Measurements from ENCODE around the gene EFCAB6.

EFCAB6 gene

GRCh38 chr22:43616645-43617044, 195.5 kb downstream of the EFCAB6 start:
- H2BK120ac ChIP-seq (ENCODE audit: low read depth, low read length): no peak overlapping the region
- no peak overlapping the region for H3K23ac ChIP-seq (ENCODE audit: low read depth, low read length, poor library complexity)
- no CpG with 5 or more reads among the region's 3 CpGs for WGBS, 2 donors (ENCODE audit: extremely low coverage in 2 of 2, insufficient read length in 2 of 2, insufficient replicate concordance in 1 of 2)
- no peak overlapping the region for H3K18ac ChIP-seq (ENCODE audit: low read length)
- H3K4ac ChIP-seq (ENCODE audit: low read length): no peak overlapping the region
- no peaks in the 10 kb centered on the region for H3K79me1 ChIP-seq (ENCODE audit: low read depth, low read length)
- H3K36me3 ChIP-seq (replicated peaks in 1 of 2; ENCODE audit: control insufficient read depth in 2 of 2, insufficient read depth in 2 of 2, low read length in 2 of 2): no peaks in the 10 kb centered on the region
- H3K4me1 ChIP-seq (ENCODE audit: control insufficient read depth in 2 of 2, insufficient read depth in 1 of 2, low read depth in 1 of 2, low read length in 2 of 2): no peaks in the 10 kb centered on the region
- no peak overlapping the region for H3K27ac ChIP-seq (replicated peaks; ENCODE audit: low read length)
- H2BK5ac ChIP-seq (ENCODE audit: low read length): no peak overlapping the region
- no peak overlapping the region for H4K8ac ChIP-seq (ENCODE audit: low read depth, low read length)
- no peak overlapping the region for H2AFZ ChIP-seq (ENCODE audit: low read length)
- no peak overlapping the region for H2AK5ac ChIP-seq (ENCODE audit: low read depth, low read length)
- H3K4me2 ChIP-seq (ENCODE audit: insufficient read depth, low read length, poor library complexity, severe bottlenecking): no peak overlapping the region
- peak overlapping the region in 1 of 2 donors; percentile 55 for H3K4me3 ChIP-seq (ENCODE audit: low read length in 2 of 2)
- no peak overlapping the region for H3K9ac ChIP-seq (ENCODE audit: low read depth, low read length, poor library complexity)
- H4K91ac ChIP-seq (ENCODE audit: low read depth, low read length, poor library complexity): no peak overlapping the region
- H2BK15ac ChIP-seq (ENCODE audit: low read length): no peak overlapping the region
- H3K9me3 ChIP-seq (replicated peaks in 1 of 2; ENCODE audit: control insufficient read depth in 2 of 2, insufficient read depth in 1 of 2, low read depth in 1 of 2, low read length in 2 of 2): no peaks in the 10 kb centered on the region
- H3K14ac ChIP-seq (ENCODE audit: low read length): no peak overlapping the region
- H3K27me3 ChIP-seq (ENCODE audit: control insufficient read depth in 3 of 3, insufficient read depth in 3 of 3, low read depth in 1 of 3, low read length in 3 of 3): no peaks in the 10 kb centered on the region
- H2BK12ac ChIP-seq (ENCODE audit: low read length): no peak overlapping the region
- DNase-seq (ENCODE audit: low spot score): no peak

GRCh38 chr22:43600265-43600664, 211.8 kb downstream of the EFCAB6 start:
- Histone ChIP-seq H3K9me3 (replicated peaks in 1 of 2; ENCODE audit: control insufficient read depth in 2 of 2, insufficient read depth in 1 of 2, low read depth in 1 of 2, low read length in 2 of 2) (no peaks in the 10 kb centered on the region), H3K4me1 (ENCODE audit: control insufficient read depth in 2 of 2, insufficient read depth in 1 of 2, low read depth in 1 of 2, low read length in 2 of 2) (no peaks in the 10 kb centered on the region), H2AK5ac (ENCODE audit: low read depth, low read length) (no peak overlapping the region), H2AFZ (ENCODE audit: low read length) (no peak overlapping the region), H3K27me3 (ENCODE audit: control insufficient read depth in 3 of 3, insufficient read depth in 3 of 3, low read depth in 1 of 3, low read length in 3 of 3) (no peaks in the 10 kb centered on the region), H3K23ac (ENCODE audit: low read depth, low read length, poor library complexity) (no peak overlapping the region), H3K4me3 (ENCODE audit: low read length in 2 of 2) (no peak overlapping the region), H3K36me3 (replicated peaks in 1 of 2; ENCODE audit: control insufficient read depth in 2 of 2, insufficient read depth in 2 of 2, low read length in 2 of 2) (no peaks in the 10 kb centered on the region), H3K27ac (replicated peaks; ENCODE audit: low read length) (no peak overlapping the region), H2BK12ac (ENCODE audit: low read length) (no peak overlapping the region), H2BK15ac (ENCODE audit: low read length) (no peak overlapping the region), H2BK120ac (ENCODE audit: low read depth, low read length) (no peak overlapping the region), H4K91ac (ENCODE audit: low read depth, low read length, poor library complexity) (no peak overlapping the region), H3K14ac (ENCODE audit: low read length) (no peak overlapping the region), H2BK5ac (ENCODE audit: low read length) (no peak overlapping the region), H3K79me1 (ENCODE audit: low read depth, low read length) (no peaks in the 10 kb centered on the region), H4K8ac (ENCODE audit: low read depth, low read length) (no peak overlapping the region), H3K9ac (ENCODE audit: low read depth, low read length, poor library complexity) (no peak overlapping the region), H3K4ac (ENCODE audit: low read length) (no peak overlapping the region), H3K18ac (ENCODE audit: low read length) (no peak overlapping the region), H3K4me2 (ENCODE audit: insufficient read depth, low read length, poor library complexity, severe bottlenecking) (no peak overlapping the region)
- WGBS, 2 donors (ENCODE audit: extremely low coverage in 2 of 2, insufficient read length in 2 of 2, insufficient replicate concordance in 1 of 2): no CpG with 5 or more reads among the region's 9 CpGs
- DNase-seq (ENCODE audit: low spot score): no peak

- H2BK12ac ChIP-seq (ENCODE audit: low read length): no peak overlapping the region
- no peaks in the 10 kb centered on the region for H3K79me1 ChIP-seq (ENCODE audit: low read depth, low read length)
- DNase-seq (ENCODE audit: low spot score): peak; percentile 20
- no peak overlapping the region for H4K91ac ChIP-seq (ENCODE audit: low read depth, low read length, poor library complexity)
- no CpG with 5 or more reads among the region's 11 CpGs for WGBS, 2 donors (ENCODE audit: extremely low coverage in 2 of 2, insufficient read length in 2 of 2, insufficient replicate concordance in 1 of 2)
- no peak overlapping the region for H2BK5ac ChIP-seq (ENCODE audit: low read length)
- H2BK15ac ChIP-seq (ENCODE audit: low read length): no peak overlapping the region
- no peaks in the 10 kb centered on the region for H3K4me1 ChIP-seq (ENCODE audit: control insufficient read depth in 2 of 2, insufficient read depth in 1 of 2, low read depth in 1 of 2, low read length in 2 of 2)
- H3K4me3 ChIP-seq (ENCODE audit: low read length in 2 of 2): no peak overlapping the region
- H3K9ac ChIP-seq (ENCODE audit: low read depth, low read length, poor library complexity): no peak overlapping the region
- H3K23ac ChIP-seq (ENCODE audit: low read depth, low read length, poor library complexity): no peak overlapping the region
- H2AFZ ChIP-seq (ENCODE audit: low read length): no peak overlapping the region
- H4K8ac ChIP-seq (ENCODE audit: low read depth, low read length): no peak overlapping the region
- no peak overlapping the region for H3K4me2 ChIP-seq (ENCODE audit: insufficient read depth, low read length, poor library complexity, severe bottlenecking)
- H2BK120ac ChIP-seq (ENCODE audit: low read depth, low read length): no peak overlapping the region
- no peaks in the 10 kb centered on the region for H3K9me3 ChIP-seq (replicated peaks in 1 of 2; ENCODE audit: control insufficient read depth in 2 of 2, insufficient read depth in 1 of 2, low read depth in 1 of 2, low read length in 2 of 2)
- H3K18ac ChIP-seq (ENCODE audit: low read length): no peak overlapping the region
- no peak overlapping the region for H3K14ac ChIP-seq (ENCODE audit: low read length)
- H3K4ac ChIP-seq (ENCODE audit: low read length): no peak overlapping the region
- no peaks in the 10 kb centered on the region for H3K27me3 ChIP-seq (ENCODE audit: control insufficient read depth in 3 of 3, insufficient read depth in 3 of 3, low read depth in 1 of 3, low read length in 3 of 3)
- H3K27ac ChIP-seq (replicated peaks; ENCODE audit: low read length): no peak overlapping the region
- no peaks in the 10 kb centered on the region for H3K36me3 ChIP-seq (replicated peaks in 1 of 2; ENCODE audit: control insufficient read depth in 2 of 2, insufficient read depth in 2 of 2, low read length in 2 of 2)
- H2AK5ac ChIP-seq (ENCODE audit: low read depth, low read length): no peak overlapping the region
These were observed 219.6 kb downstream of the EFCAB6 start for GRCh38 chr22:43592476-43592875.

GRCh38 chr22:43591380-43591779, 220.7 kb downstream of the EFCAB6 start:
- no peak overlapping the region for H4K91ac ChIP-seq (ENCODE audit: low read depth, low read length, poor library complexity)
- H3K9ac ChIP-seq (ENCODE audit: low read depth, low read length, poor library complexity): no peak overlapping the region
- H2BK120ac ChIP-seq (ENCODE audit: low read depth, low read length): no peak overlapping the region
- H2BK15ac ChIP-seq (ENCODE audit: low read length): no peak overlapping the region
- H2AFZ ChIP-seq (ENCODE audit: low read length): no peak overlapping the region
- H2BK5ac ChIP-seq (ENCODE audit: low read length): no peak overlapping the region
- no peak overlapping the region for H3K27ac ChIP-seq (replicated peaks; ENCODE audit: low read length)
- no peak overlapping the region for H3K4ac ChIP-seq (ENCODE audit: low read length)
- H3K27me3 ChIP-seq (ENCODE audit: control insufficient read depth in 3 of 3, insufficient read depth in 3 of 3, low read depth in 1 of 3, low read length in 3 of 3): no peaks in the 10 kb centered on the region
- peaks cover 0 to 4% of the 10 kb centered on the region in 2 donors for H3K9me3 ChIP-seq (replicated peaks in 1 of 2; ENCODE audit: control insufficient read depth in 2 of 2, insufficient read depth in 1 of 2, low read depth in 1 of 2, low read length in 2 of 2)
- H3K36me3 ChIP-seq (replicated peaks in 1 of 2; ENCODE audit: control insufficient read depth in 2 of 2, insufficient read depth in 2 of 2, low read length in 2 of 2): no peaks in the 10 kb centered on the region
- no peak overlapping the region for H3K18ac ChIP-seq (ENCODE audit: low read length)
- no peak overlapping the region for H3K4me2 ChIP-seq (ENCODE audit: insufficient read depth, low read length, poor library complexity, severe bottlenecking)
- no peaks in the 10 kb centered on the region for H3K79me1 ChIP-seq (ENCODE audit: low read depth, low read length)
- no CpG with 5 or more reads among the region's 6 CpGs for WGBS, 2 donors (ENCODE audit: extremely low coverage in 2 of 2, insufficient read length in 2 of 2, insufficient replicate concordance in 1 of 2)
- H3K4me3 ChIP-seq (ENCODE audit: low read length in 2 of 2): no peak overlapping the region
- no peak for DNase-seq (ENCODE audit: low spot score)
- H4K8ac ChIP-seq (ENCODE audit: low read depth, low read length): no peak overlapping the region
- no peaks in the 10 kb centered on the region for H3K4me1 ChIP-seq (ENCODE audit: control insufficient read depth in 2 of 2, insufficient read depth in 1 of 2, low read depth in 1 of 2, low read length in 2 of 2)
- H3K14ac ChIP-seq (ENCODE audit: low read length): no peak overlapping the region
- H2BK12ac ChIP-seq (ENCODE audit: low read length): no peak overlapping the region
- H3K23ac ChIP-seq (ENCODE audit: low read depth, low read length, poor library complexity): no peak overlapping the region
- H2AK5ac ChIP-seq (ENCODE audit: low read depth, low read length): no peak overlapping the region

Data from neuronal stem cell (in vitro differentiated cells).